CD14-positive monocyte (primary cell): ENCODE results near the gene SNAP25. TPM values are rescaled to one million over a fixed set of nuclear protein-coding genes. Genes with fewer than 3 reads are reported as not detected.

Experiments
- DNase-seq, 3 donors: peaks; one replicate each; pipeline ENCODE4 v3.0.0-alpha.2; 2011 to 2022
- H2AFZ ChIP-seq: 2 replicates; pipeline ENCODE4 v1.6.0; 2012; ENCODE audit warnings: mild to moderate bottlenecking, low read depth, low read length, inconsistent platforms; ENCODE audit not compliant: insufficient read depth, poor library complexity, severe bottlenecking
- H3K27ac ChIP-seq, 2 donors: 1 replicate in 1 of 2; 2 replicates in 1 of 2; pipeline ENCODE4 v1.5.1; 2012 to 2013; ENCODE audit warnings: low read length in 2 of 2, control low read depth in 1 of 2, inconsistent platforms in 1 of 2, low read depth in 1 of 2, mild to moderate bottlenecking in 1 of 2
- H3K27me3 ChIP-seq, 2 donors: one replicate each; pipeline versions ENCODE4 v1.6.0 to v1.6.1; 2011 to 2013; ENCODE audit warnings: low read length in 2 of 2; ENCODE audit not compliant: control insufficient read depth in 2 of 2, insufficient read depth in 2 of 2
- H3K36me3 ChIP-seq, 2 donors: replicated peaks in 1 of 2; 1 replicate in 1 of 2; 2 replicates in 1 of 2; pipeline versions ENCODE4 v1.5.1 to v1.6.1; 2012 to 2013; ENCODE audit warnings: low read length in 2 of 2, control low read depth in 1 of 2, inconsistent platforms in 1 of 2, mild to moderate bottlenecking in 1 of 2; ENCODE audit not compliant: insufficient read depth in 2 of 2, control insufficient read depth in 1 of 2
- H3K4me1 ChIP-seq, 2 donors: 1 replicate in 1 of 2; 2 replicates in 1 of 2; pipeline versions ENCODE4 v1.5.1 to v1.6.1; 2012 to 2013; ENCODE audit warnings: low read length in 2 of 2, control low read depth in 1 of 2, inconsistent platforms in 1 of 2, mild to moderate bottlenecking in 1 of 2, moderate library complexity in 1 of 2; ENCODE audit not compliant: insufficient read depth in 2 of 2, control insufficient read depth in 1 of 2
- H3K4me2 ChIP-seq: replicated peaks from 2 replicates; pipeline ENCODE3; 2012; ENCODE audit warnings: low read length, moderate library complexity, mild to moderate bottlenecking; ENCODE audit not compliant: poor library complexity, severe bottlenecking; ENCODE audit errors: extremely low read depth
- H3K4me3 ChIP-seq, 3 experiments: fragments of 200-600 bp in 1 of 3; sonication (generic) in 1 of 3; replicated peaks in 1 of 3; 1 replicate in 2 of 3; 2 replicates in 1 of 3; pipeline ENCODE4 v1.5.1; 2011 to 2013; ENCODE audit warnings: low read length in 3 of 3, mild to moderate bottlenecking in 3 of 3, control low read depth in 2 of 3, low read depth in 2 of 3, inconsistent platforms in 1 of 3, moderate library complexity in 1 of 3
- H3K79me2 ChIP-seq: 2 replicates; pipeline ENCODE4 v1.6.0; 2012; ENCODE audit warnings: mild to moderate bottlenecking, control low read depth, inconsistent platforms, low read length, moderate library complexity; ENCODE audit not compliant: insufficient read depth
- H3K9ac ChIP-seq: 2 replicates; pipeline ENCODE4 v1.6.0; 2017; ENCODE audit warnings: low read length, mild to moderate bottlenecking; ENCODE audit not compliant: insufficient read depth, poor library complexity, severe bottlenecking
- H3K9me3 ChIP-seq, 2 donors: replicated peaks in 1 of 2; 1 replicate in 1 of 2; 2 replicates in 1 of 2; pipeline versions ENCODE4 v1.5.1 to v1.6.1; 2012 to 2013; ENCODE audit warnings: low read length in 2 of 2, control low read depth in 1 of 2; ENCODE audit not compliant: control insufficient read depth in 1 of 2, insufficient read depth in 1 of 2
- H4K20me1 ChIP-seq: 2 replicates; pipeline ENCODE4 v1.6.0; 2012; ENCODE audit warnings: mild to moderate bottlenecking, low read length, control low read depth, moderate library complexity; ENCODE audit not compliant: insufficient read depth
- H3K27ac Mint-ChIP-seq, 7 donors: one replicate each; pipeline ENCODE4 v1.8.0; 2020; ENCODE audit warnings: mild to moderate bottlenecking in 7 of 7, mixed read lengths in 7 of 7, moderate library complexity in 6 of 7, inconsistent platforms in 2 of 7
- H3K27me3 Mint-ChIP-seq, 3 donors: one replicate each; pipeline ENCODE4 v1.8.0; 2021 to 2022; ENCODE audit warnings: low read depth in 3 of 3, mild to moderate bottlenecking in 3 of 3, mixed read lengths in 3 of 3, moderate library complexity in 3 of 3, inconsistent platforms in 1 of 3
- H3K36me3 Mint-ChIP-seq, 2 donors: one replicate each; pipeline ENCODE4 v1.8.0; 2020; ENCODE audit warnings: mixed read lengths in 2 of 2, inconsistent platforms in 1 of 2, mild to moderate bottlenecking in 1 of 2
- H3K4me1 Mint-ChIP-seq: one replicate; pipeline ENCODE4 v1.8.0; 2020; ENCODE audit warnings: mild to moderate bottlenecking, mixed read lengths
- H3K4me3 Mint-ChIP-seq, 2 donors: one replicate each; pipeline ENCODE4 v1.8.0; 2020; ENCODE audit warnings: mild to moderate bottlenecking in 2 of 2, mixed read lengths in 2 of 2, moderate library complexity in 1 of 2
- H3K9me3 Mint-ChIP-seq, 7 donors: one replicate each; pipeline ENCODE4 v1.8.0; 2020 to 2022; ENCODE audit warnings: mixed read lengths in 7 of 7, mild to moderate bottlenecking in 6 of 7, moderate library complexity in 6 of 7, inconsistent platforms in 2 of 7
- CTCF ChIP-seq: fragments of 200-600 bp; IDR thresholded peaks from one replicate; pipeline ENCODE4 v1.8.0; 2022; ENCODE audit warnings: antibody characterized with exemption, mild to moderate bottlenecking
- WGBS: methylation state at CpG from one replicate; pipeline ENCODE4 v1.1.5; 2013; ENCODE audit warnings: missing lambda C conversion rate; ENCODE audit not compliant: insufficient coverage; 5-methylcytosine and 5-hydroxymethylcytosine counted together
- intact Hi-C, 2 donors: fragments of 100-400 bp; cut with micrococcal nuclease; formaldehyde crosslinking; loops; one replicate each; pipeline versions ENCODE4 v1.15.0 to v1.15.1; 2023
- polyA plus RNA-seq, 3 donors: library from polyadenylated mRNA; depleted of rRNA in 1 of 3; unstranded in 2 of 3; stranded (reverse) in 1 of 3; fragments of 300-500 nt in 2 of 3; fragments of >200 nt in 1 of 3; fragmentation: Illumina TruSeq in 2 of 3; gene quantifications; 1 replicate in 2 of 3; 2 replicates in 1 of 3; pipeline ENCODE4 v1.2.3, GENCODE V29; 2012 to 2021

Gene SNAP25
- polyA plus RNA-seq, 3 donors, result not detected

- Histone ChIP-seq H3K9ac (no peak overlapping the region), H2AFZ (no peak overlapping the region), H3K36me3 (no peaks in the 10 kb centered on the region), H3K27ac (no peak overlapping the region), H3K4me2 (no peak overlapping the region), H3K4me1 (no peaks in the 10 kb centered on the region), H3K27me3 (no peaks in the 10 kb centered on the region), H3K4me3 (no peak overlapping the region), H4K20me1 (no peaks in the 10 kb centered on the region), H3K9me3 (no peaks in the 10 kb centered on the region), H3K79me2 (no peaks in the 10 kb centered on the region)
- TF ChIP-seq CTCF, result no peak
- intact Hi-C loops, result no loop called here
- Mint-ChIP-seq H3K27ac (peak overlapping the region in 1 of 7 donors; percentile 67), H3K36me3 (no peaks in the 10 kb centered on the region), H3K4me1 (peaks cover 4% of the 10 kb centered on the region), H3K27me3 (peaks cover 0 to 2% (median 0%) of the 10 kb centered on the region in 3 donors), H3K4me3 (no peak overlapping the region), H3K9me3 (peaks cover 0 to 3% (median 0%) of the 10 kb centered on the region in 7 donors)
- DNase-seq, result no peak
- WGBS, result 87% methylated on average over 10 of the region's 10 CpGs
Measured at GRCh38 chr20:10236540-10237533, 18.2 kb downstream of the SNAP25 start.

GRCh38 chr20:10239954-10240353 is 21.3 kb downstream of the SNAP25 start:
- H3K4me1 ChIP-seq, result no peaks in the 10 kb centered on the region
- no peak for TF ChIP-seq CTCF
- H3K27me3 Mint-ChIP-seq, result peaks cover 0 to 2% (median 0%) of the 10 kb centered on the region in 3 donors
- no peaks in the 10 kb centered on the region for H3K36me3 Mint-ChIP-seq
- peaks cover 4% of the 10 kb centered on the region for H3K4me1 Mint-ChIP-seq
- H3K4me3 Mint-ChIP-seq, result no peak overlapping the region
- H3K36me3 ChIP-seq, result no peaks in the 10 kb centered on the region
- H3K79me2 ChIP-seq, result no peaks in the 10 kb centered on the region
- no peak overlapping the region for H2AFZ ChIP-seq
- 24% methylated on average over 4 of the region's 4 CpGs for WGBS
- H3K9me3 Mint-ChIP-seq, result peaks cover 0 to 3% (median 0%) of the 10 kb centered on the region in 7 donors
- peak overlapping the region in 1 of 7 donors; percentile 5 for H3K27ac Mint-ChIP-seq
- H3K9me3 ChIP-seq, result no peaks in the 10 kb centered on the region
- no peaks in the 10 kb centered on the region for H3K27me3 ChIP-seq
- DNase-seq, result peak in 1 of 3 donors; percentile 18
- no peak overlapping the region for H3K27ac ChIP-seq
- no peak overlapping the region for H3K4me3 ChIP-seq
- intact Hi-C loops, result no loop called here
- no peak overlapping the region for H3K4me2 ChIP-seq
- H3K9ac ChIP-seq, result no peak overlapping the region
- H4K20me1 ChIP-seq, result no peaks in the 10 kb centered on the region
